ENCODE measurements around the gene ACOT7. TPM values are rescaled to one million over a fixed set of nuclear protein-coding genes. Genes with fewer than 3 reads are reported as not detected.

Gene ACOT7
- total RNA-seq, 1 donor from 2014 or later: 12.7 TPM

DNA sequence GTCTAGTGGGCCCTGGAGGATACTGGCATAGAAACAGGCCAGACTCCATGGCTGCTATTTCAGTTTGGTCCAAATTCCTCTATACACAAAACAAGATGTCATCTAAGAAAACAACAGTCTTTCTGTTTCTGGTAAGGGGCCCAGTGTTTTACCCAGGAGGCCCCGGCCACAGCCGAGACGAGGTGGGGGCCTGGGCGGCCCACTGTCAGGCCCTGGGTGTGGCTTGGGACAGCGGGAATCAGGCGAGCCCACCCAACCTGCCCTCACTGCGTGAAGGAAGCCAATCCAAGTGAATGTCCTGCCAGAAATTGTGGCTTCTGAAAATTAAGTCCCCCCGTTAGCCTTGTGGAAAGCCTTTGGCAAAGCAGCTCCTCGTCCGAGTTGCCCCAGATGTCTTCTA lies 101.5 kb downstream of the ACOT7 start:
- Mint-ChIP-seq H3K9me3 (no peaks in the 10 kb centered on the region), H3K27me3 (no peaks in the 10 kb centered on the region), H3K4me1 (peaks cover 6% of the 10 kb centered on the region), H3K27ac (no peak overlapping the region), H3K36me3 (ENCODE audit: low read depth) (no peaks in the 10 kb centered on the region), H3K4me3 (no peak overlapping the region)
- CTCF ChIA-PET: no interaction called here
- POLR2A ChIA-PET: no interaction called here
- intact Hi-C loops (cut with micrococcal nuclease): no loop called here
- DNase-seq (no peak), ATAC-seq (ENCODE audit: low read depth) (no peak)
- TF ChIP-seq, protein P1, sequence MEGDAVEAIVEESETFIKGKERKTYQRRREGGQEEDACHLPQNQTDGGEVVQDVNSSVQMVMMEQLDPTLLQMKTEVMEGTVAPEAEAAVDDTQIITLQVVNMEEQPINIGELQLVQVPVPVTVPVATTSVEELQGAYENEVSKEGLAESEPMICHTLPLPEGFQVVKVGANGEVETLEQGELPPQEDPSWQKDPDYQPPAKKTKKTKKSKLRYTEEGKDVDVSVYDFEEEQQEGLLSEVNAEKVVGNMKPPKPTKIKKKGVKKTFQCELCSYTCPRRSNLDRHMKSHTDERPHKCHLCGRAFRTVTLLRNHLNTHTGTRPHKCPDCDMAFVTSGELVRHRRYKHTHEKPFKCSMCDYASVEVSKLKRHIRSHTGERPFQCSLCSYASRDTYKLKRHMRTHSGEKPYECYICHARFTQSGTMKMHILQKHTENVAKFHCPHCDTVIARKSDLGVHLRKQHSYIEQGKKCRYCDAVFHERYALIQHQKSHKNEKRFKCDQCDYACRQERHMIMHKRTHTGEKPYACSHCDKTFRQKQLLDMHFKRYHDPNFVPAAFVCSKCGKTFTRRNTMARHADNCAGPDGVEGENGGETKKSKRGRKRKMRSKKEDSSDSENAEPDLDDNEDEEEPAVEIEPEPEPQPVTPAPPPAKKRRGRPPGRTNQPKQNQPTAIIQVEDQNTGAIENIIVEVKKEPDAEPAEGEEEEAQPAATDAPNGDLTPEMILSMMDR (IDR thresholded peaks at IDR 0.05): no peak

DNA sequence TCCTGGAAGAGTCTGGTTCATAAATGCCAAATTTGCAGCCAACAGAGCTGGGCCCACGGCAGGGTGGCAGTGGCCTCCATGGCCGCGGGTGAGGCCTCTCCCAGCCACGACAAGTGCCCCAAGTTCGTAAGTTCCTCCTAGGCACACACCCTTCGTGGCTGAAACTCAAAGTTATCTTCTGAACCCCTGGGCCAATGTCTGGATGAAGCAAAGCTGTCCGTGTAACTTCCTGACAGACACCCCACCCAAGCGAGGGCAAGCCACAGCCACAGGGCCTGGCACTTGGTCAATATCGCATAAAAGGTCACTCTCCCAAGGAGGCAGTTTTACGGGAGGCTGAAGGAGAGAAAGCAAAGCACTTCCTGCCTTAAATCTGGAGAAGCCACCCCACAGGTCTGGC lies 104.9 kb downstream of the ACOT7 start:
- H3K27me3 Mint-ChIP-seq: no peaks in the 10 kb centered on the region
- no peak overlapping the region for H3K27ac Mint-ChIP-seq
- peaks cover 6% of the 10 kb centered on the region for H3K4me1 Mint-ChIP-seq
- DNase-seq (no peak), ATAC-seq (ENCODE audit: low read depth) (no peak)
- H3K4me3 Mint-ChIP-seq: no peak overlapping the region
- no peaks in the 10 kb centered on the region for H3K36me3 Mint-ChIP-seq (ENCODE audit: low read depth)
- intact Hi-C loops (cut with micrococcal nuclease): no loop called here
- H3K9me3 Mint-ChIP-seq: no peaks in the 10 kb centered on the region
- TF ChIP-seq, protein P1 (IDR thresholded peaks at IDR 0.05): no peak
- CTCF ChIA-PET: no interaction called here
- POLR2A ChIA-PET: no interaction called here

DNA sequence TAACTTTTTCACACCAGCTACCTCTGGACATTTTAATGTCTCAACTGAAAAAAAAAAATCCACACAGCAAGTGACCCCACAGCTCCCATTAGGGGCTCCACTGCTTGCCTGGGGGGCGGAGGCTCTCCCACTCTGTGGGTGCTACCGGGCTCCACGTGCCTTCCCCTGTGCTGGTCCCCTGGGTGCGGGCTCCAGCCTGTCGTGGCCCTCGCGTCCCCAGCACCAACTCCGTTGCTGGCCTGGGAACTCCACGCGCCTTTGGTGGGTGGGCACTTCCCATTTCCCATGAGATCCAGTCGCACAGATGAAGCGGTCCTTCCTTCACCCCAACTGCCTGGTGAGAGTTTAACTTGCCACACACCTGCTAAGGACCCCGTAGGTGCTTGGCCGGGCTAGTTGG lies 105.5 kb downstream of the ACOT7 start:
- no peaks in the 10 kb centered on the region for H3K27me3 Mint-ChIP-seq
- DNase-seq: no peak
- TF ChIP-seq, protein P1 (IDR thresholded peaks at IDR 0.05): no peak
- H3K27ac Mint-ChIP-seq: no peak overlapping the region
- CTCF ChIA-PET: no interaction called here
- no peaks in the 10 kb centered on the region for H3K9me3 Mint-ChIP-seq
- POLR2A ChIA-PET: no interaction called here
- intact Hi-C loops (cut with micrococcal nuclease): no loop called here
- H3K4me1 Mint-ChIP-seq: peaks cover 6% of the 10 kb centered on the region
- H3K4me3 Mint-ChIP-seq: no peak overlapping the region
- H3K36me3 Mint-ChIP-seq (ENCODE audit: low read depth): no peaks in the 10 kb centered on the region
- no peak for ATAC-seq (ENCODE audit: low read depth)

DNA sequence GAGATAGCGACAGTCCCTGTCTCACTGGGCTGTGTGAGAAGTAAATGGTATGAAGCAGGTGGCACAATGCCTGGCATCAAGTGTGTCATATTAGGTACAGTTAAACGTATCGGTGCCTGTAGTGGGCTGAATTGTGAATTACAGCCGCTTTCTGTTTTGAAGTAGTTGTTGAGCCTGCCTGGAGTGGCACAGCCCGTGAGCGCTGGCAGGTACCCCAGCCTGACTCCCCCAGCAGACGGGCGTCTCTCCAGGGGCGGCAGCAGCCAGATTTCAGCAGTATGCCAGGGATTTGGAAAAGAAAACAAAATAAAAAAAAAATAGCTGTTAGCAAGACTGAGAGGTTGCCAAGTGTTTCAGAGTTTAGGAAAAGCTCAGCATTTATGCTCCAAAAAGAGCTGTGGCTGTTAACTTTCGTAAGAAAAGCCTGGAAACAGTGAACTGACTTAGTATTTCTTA lies 106.1 kb downstream of the ACOT7 start:
- ATAC-seq (ENCODE audit: low read depth): no peak
- TF ChIP-seq, protein P1 (IDR thresholded peaks at IDR 0.05): no peak
- Mint-ChIP-seq H3K27ac (no peak overlapping the region), H3K36me3 (ENCODE audit: low read depth) (no peaks in the 10 kb centered on the region), H3K4me3 (no peak overlapping the region), H3K9me3 (no peaks in the 10 kb centered on the region), H3K27me3 (no peaks in the 10 kb centered on the region), H3K4me1 (peaks cover 6% of the 10 kb centered on the region)
- DNase-seq: no peak
- intact Hi-C loops (cut with micrococcal nuclease): no loop called here
- ChIA-PET CTCF (interaction anchor here (0.9 kb wide), 1 partner anchor 150 kb away, joined by 3 read pairs; no protein-coding TSS in a partner anchor), POLR2A (no interaction called here)

DNA sequence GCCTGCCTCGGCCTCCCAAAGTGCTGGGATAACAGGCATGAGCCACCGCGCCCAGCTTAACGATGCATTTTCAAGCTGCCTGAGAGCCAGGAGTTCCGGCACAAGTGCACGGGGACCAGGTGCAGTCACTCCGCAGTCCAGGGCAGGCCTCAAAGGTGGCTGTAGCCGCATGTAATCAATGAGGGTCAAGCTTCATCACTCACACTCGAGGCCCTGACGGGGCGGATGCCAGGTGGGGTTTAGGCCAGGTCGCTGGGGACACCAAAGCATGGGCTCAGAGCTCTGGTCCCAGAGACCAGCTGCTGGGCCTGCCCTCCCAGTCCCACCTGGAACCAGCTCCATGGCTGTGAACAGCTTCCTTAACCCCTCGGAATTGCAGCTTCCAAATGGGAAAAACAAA lies 106.5 kb downstream of the ACOT7 start:
- CTCF ChIA-PET: interaction anchor here (0.9 kb wide), 1 partner anchor 150 kb away, joined by 3 read pairs; no protein-coding TSS in a partner anchor
- ATAC-seq (ENCODE audit: low read depth) (no peak), DNase-seq (no peak)
- TF ChIP-seq, protein P1 (IDR thresholded peaks at IDR 0.05): no peak
- intact Hi-C loops (cut with micrococcal nuclease): no loop called here
- Mint-ChIP-seq H3K27ac (no peak overlapping the region), H3K27me3 (no peaks in the 10 kb centered on the region), H3K4me3 (no peak overlapping the region), H3K36me3 (ENCODE audit: low read depth) (no peaks in the 10 kb centered on the region), H3K4me1 (peaks cover 6% of the 10 kb centered on the region), H3K9me3 (no peaks in the 10 kb centered on the region)
- POLR2A ChIA-PET: no interaction called here
